RKO (cell line): ENCODE measurements around the gene RNF166.

Experiments
- DNase-seq: peaks from one replicate; pipeline ENCODE4 v3.0.0-alpha.2; 2016; ENCODE audit warnings: low spot score

The RNF166 gene

DNA sequence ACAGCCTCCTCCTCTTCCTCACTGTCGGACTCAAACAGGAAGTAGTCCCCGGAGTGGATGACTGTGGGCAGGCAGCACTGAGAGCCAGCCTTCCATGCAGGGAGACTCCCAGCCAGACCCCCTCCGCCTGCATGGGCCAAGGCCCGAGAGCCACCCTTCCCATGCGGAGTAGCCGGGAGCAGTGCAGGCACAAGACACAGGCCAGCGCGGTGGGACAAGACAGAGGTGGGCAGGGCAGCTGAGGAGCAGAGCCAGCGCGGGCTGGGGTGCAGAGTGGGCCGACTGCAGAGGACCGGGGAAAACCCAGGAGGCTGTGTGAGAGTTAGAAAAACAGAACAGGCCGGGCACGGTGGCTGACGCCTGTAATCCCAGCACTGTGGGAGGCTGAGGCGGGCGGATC lies 17.7 kb upstream of the RNF166 start:
- DNase-seq, result no peak

DNA sequence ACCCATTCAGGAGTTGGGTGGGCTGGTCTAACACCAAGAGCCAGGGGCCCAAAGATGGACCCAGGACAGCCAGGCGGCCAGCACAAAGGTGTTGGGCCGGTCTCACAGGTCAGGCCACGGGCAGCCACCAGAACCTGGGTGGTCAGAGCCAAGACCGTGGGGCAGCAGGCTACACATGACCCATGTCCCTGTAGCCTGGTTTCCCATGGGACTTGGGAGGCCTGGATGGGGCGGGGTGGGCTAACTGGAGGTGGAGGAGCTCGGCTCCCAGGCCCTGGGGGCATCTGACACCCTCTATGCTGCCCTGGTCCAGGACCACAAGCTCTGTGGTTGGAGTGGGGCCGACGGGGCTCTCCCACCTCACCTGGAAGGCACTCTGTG lies 17.3 kb upstream of the RNF166 start:
- DNase-seq, result no peak

GRCh38 chr16:88722784-88723506 lies 16.7 kb upstream of the RNF166 start:
- DNase-seq, result no peak

GRCh38 chr16:88721815-88722755 lies 15.9 kb upstream of the RNF166 start:
- no peak for DNase-seq

DNA sequence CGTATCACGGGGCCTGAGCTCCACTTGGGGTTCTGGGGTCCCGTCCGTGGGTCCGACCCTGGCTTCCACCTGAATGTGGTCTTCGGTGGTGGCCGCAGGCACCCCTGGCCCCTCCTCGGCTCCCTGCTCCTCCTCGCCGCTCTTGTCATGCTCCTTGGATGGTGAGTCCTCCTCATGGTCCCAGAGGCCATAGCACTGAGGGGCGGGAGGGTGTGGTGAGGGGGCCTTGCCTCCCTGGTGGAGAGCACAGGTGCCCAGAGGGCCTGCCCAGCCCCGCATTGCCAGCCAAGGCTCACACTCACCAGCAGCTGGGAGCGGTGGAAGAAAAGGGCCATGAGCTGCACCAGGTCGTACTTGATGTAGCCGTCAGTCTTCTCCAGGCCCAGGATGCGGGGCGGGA lies 15.0 kb upstream of the RNF166 start:
- DNase-seq, result no peak

GRCh38 chr16:88720396-88720970 lies 14.3 kb upstream of the RNF166 start:
- DNase-seq, result no peak

DNA sequence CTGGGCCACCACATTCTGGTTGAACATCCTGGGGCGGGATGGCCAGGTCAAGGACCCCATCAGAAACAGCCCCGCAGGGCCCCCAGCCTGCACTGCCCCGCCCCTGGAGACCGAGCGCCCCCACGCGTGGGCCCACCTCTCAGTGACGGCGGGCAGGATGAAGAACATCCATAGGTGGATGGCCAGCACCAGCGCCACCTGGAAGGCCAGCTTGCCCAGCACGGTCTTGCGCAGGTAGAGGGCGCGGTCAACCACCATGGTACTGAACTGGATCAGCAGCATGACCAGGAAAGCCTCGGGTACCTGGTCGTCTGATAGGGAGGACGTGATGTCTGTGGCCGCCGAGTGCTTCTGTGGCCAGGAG lies 13.7 kb upstream of the RNF166 start:
- DNase-seq, result no peak

DNA sequence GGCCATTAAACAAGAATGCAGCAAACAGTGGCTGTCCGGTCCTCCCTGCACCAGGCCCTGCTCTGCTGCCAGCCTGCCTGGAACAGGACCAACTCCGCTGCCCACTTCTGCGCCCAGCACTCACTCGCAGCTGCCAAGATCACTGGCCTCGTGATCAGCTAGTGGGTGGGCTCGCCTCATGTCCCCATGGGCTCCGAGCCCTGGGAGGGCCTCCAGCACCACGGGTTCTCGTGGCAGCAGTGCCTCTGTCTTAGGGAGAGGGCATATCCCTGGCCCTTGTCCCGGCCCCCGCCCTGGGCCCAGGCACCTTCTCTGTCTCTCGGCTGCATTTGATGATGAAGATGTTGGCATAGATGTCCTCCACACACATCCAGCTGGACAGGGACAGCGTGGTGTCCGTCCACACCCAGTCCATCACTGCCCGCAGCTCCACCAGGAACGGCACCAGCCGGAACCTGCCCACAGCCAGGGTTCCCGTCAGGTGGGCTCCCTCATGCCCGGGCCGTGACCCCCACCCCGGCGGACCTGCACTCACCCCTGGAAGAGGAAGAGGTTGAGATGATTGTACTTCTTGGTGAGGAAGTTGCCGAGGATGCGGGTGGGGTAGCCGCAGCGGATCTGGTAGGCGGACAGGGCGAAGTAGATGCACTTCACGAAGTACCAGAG lies 13.2 kb upstream of the RNF166 start:
- no peak for DNase-seq

DNA sequence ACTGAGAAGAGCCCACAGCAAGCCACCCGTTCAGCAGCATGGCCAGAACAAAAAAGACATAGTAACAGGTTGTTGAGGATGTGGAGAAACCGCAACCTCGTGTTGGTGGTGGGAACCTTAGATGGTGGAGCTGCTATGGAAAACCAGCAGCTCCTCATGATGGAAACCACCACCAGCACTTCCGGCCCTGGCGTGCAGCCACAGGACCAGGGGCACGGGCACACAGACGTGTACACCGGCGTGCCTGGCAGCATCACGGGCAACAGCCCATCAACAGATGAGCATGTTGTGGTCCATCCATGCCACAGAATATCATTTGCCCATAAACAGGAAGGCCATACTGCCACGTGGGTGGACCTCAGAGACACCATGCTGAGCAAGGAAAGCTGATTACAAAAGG lies 12.0 kb upstream of the RNF166 start:
- DNase-seq, result no peak

GRCh38 chr16:88716601-88717001 lies 10.4 kb upstream of the RNF166 start:
- no peak for DNase-seq

GRCh38 chr16:88716201-88716600 lies 10.0 kb upstream of the RNF166 start:
- no peak for DNase-seq

DNA sequence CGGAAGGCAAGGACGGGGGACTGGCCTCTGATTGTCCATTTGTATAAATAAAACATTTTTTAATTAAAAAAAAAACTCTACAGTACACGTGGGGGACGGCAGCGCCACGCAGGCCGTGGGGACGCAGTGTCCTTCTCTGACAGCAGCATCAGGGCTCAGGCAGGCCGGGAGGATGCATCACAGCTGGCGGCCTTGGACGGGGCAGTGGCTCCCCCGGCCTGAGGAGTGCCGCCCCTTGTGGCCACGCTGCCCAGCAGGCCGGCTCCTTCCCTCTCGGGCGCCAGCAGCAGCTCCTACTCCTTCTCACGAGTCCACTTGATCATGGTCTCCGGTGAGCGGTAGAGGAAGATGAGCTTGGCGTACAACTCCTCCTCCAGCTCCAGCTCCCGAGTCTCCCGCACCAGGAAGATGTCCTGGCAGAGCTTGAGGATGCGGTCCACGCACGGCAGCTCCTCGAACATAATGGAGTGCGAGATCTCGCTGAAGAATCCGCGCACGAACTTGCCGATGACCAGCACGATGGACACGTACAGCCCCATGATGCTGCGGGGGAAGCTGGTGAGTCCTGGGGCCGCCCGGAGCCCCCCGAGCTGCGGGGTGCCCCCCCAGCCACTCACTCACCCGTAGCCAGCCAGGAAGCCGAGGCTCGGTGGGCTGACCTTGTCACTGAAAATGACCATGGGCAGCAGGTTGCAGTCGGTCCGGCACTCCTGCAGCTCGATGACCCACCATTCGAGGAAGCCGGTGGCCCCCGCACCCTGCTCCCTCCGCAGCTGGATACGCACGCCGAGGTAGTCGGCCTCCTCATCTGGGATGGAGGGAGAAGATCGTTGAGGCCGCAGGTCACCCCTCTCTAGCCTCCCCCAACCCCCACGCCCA lies 9.3 kb upstream of the RNF166 start:
- peak; percentile 24 for DNase-seq

GRCh38 chr16:88714420-88715302 lies 8.5 kb upstream of the RNF166 start:
- DNase-seq, result no peak

DNA sequence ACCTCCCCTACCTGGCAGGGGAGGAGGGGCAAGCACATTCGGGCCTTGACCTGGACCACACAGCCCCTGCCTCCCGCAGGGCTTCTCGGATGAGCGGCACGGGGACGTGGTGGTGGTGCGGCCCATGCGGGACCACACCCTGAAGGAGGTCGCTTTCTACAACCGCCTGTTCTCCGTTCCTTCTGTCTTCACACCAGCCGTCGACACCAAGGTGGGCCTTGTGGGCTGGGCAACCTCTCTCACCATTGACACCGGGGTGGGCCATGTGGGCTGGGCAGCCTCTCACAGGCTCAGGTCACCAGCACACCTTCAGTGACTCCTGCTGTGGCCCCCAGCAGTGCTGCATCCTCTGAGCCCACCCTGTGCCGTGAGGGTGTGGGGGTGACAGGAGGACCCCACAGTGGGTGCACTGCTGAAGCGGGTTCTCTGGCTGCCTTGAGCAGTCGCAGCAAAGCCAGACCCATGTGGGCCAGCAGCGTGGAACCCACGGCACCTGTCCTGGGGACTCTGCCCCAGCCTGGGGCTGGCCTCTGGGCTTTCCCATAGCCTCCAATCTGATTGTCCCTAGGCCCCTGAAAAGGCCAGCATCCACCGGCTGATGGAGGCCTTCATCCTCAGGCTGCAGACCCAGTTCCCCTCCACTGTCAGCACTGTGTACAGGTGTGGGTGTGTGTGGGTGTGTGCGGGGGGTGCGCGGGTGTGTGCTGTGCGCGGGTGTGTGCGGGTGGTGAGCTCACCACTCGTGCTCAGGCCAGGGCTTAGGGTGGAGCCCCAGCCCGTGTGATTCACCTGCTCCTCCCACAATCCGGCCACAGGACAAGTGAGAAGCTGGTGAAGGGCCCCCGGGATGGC lies 7.6 kb upstream of the RNF166 start:
- DNase-seq, result peak; percentile 42

DNA sequence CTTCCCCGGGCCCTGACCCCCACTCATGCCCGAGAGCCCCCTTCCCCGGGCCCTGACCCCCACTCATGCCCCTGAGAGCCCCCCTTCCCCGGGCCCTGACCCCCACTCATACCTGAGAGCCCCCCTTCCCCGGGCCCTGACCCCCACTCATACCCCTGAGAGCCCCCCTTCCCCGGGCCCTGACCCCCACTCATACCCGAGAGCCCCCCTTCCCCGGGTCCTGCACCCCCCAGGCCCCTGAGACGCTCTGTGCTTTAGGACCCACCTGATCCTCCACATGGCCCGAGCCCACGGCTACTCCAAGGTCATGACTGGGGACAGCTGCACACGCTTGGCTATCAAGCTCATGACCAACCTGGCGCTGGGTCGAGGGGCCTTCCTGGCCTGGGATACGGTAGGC lies 6.8 kb upstream of the RNF166 start:
- no peak for DNase-seq

DNA sequence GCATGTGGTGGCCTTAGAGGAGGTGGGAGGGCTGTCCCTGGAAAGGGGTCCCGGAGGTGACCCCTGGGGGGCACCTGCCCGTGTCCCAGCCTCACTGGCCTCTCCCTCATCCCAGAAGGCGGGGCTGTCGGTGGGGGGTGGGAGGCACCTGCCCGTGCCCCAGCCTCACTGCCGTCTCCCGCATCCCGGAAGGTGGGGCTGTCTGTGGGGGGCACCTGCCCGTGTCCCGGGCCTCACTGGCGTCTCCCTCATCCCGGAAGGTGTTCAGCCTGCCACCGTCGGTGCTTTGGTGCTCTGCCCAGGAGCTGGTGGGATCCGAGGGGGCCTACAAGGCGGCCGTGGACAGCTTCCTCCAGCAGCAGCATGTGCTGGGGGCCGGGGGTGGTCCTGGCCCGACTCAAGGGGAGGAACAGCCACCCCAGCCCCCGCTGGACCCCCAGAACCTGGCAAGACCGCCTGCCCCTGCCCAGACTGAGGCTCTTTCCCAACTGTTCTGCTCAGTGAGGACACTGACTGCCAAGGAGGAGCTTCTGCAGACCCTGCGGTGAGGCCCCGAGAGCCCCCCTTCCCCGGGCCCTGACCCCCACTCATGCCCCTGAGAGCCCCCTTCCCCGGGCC lies 6.3 kb upstream of the RNF166 start:
- no peak for DNase-seq

- no peak for DNase-seq
Observed at GRCh38 chr16:88711750-88712340, 5.6 kb upstream of the RNF166 start.

DNA sequence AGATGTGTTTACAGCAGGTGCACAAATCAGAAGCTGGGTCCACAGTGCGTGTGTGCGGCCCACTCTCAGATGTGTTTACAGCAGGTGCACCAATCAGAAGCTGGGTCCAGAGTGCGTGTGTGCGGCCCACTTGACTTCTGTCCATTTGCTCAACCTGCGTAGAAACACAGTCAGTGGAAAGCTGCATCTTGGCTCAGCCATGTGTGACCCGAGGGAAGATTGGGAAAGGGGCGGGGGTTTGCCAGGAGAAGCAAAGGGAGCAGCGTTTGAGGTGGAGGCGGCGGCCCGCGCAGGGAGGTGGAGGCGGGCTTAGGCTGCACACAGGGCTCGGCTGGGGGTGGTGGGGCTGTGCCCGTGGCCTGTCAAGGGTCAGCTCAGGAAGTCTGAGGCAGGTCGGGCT lies 4.3 kb upstream of the RNF166 start:
- no peak for DNase-seq
